ENCODE measurements around the gene AMOT.

Gene AMOT

GRCh38 chrX:112840382-112841113 lies at the start of gene AMOT (continued):
- TF ChIP-seq ZNF791 (tag by site-specific recombination; IDR thresholded peaks at IDR 0.05) (no peak), ZNF843 (tag by site-specific recombination; IDR thresholded peaks at IDR 0.05) (no peak), HOXD13 (CRISPR knock-in tag; IDR thresholded peaks at IDR 0.05; ENCODE audit: borderline replicate concordance) (no peak), HIC1 (tag by site-specific recombination; IDR thresholded peaks at IDR 0.05) (peak; percentile 65), RBAK (tag by site-specific recombination; IDR thresholded peaks at IDR 0.05) (no peak), ELK4 (IDR thresholded peaks at IDR 0.05; ENCODE audit: borderline replicate concordance, low read depth, low read length) (no peak), ZNF639 (tag by site-specific recombination; IDR thresholded peaks at IDR 0.05) (no peak), ZNF23 (tag by site-specific recombination; IDR thresholded peaks at IDR 0.05; ENCODE audit: borderline replicate concordance) (no peak), SALL2 (tag by site-specific recombination; IDR thresholded peaks at IDR 0.05; ENCODE audit: borderline replicate concordance) (no peak), ZNF24 (tag by site-specific recombination; IDR thresholded peaks at IDR 0.05) (no peak), ZNF624 (tag by site-specific recombination; IDR thresholded peaks at IDR 0.05) (no peak), ZNF132 (tag by site-specific recombination; IDR thresholded peaks at IDR 0.05; ENCODE audit: borderline replicate concordance) (no peak), ZNF558 (tag by site-specific recombination; IDR thresholded peaks at IDR 0.05) (no peak), ZNF423 (tag by site-specific recombination; IDR thresholded peaks at IDR 0.05) (no peak), ZNF510 (tag by site-specific recombination; IDR thresholded peaks at IDR 0.05; ENCODE audit: insufficient replicate concordance) (no peak), ZNF544 (tag by site-specific recombination; IDR thresholded peaks at IDR 0.05) (no peak), ZNF248 (tag by site-specific recombination; IDR thresholded peaks at IDR 0.05) (no peak), ZBTB10 (tag by site-specific recombination; IDR thresholded peaks at IDR 0.05) (no peak), ZNF596 (tag by site-specific recombination; IDR thresholded peaks at IDR 0.05) (no peak), ZNF223 (tag by site-specific recombination; IDR thresholded peaks at IDR 0.05) (0 out of 2 replicates have a peak, but pooled peaks have one; percentile 32), ZNF792 (tag by site-specific recombination; IDR thresholded peaks at IDR 0.05) (no peak), REST (tag by site-specific recombination; IDR thresholded peaks at IDR 0.05) (no peak), KLF7 (tag by site-specific recombination; IDR thresholded peaks at IDR 0.05; ENCODE audit: borderline replicate concordance) (peak; percentile 43; the same call in 1 of the 2 replicates), ZNF155 (tag by site-specific recombination; IDR thresholded peaks at IDR 0.05) (no peak), HOXA7 (CRISPR knock-in tag; IDR thresholded peaks at IDR 0.05; ENCODE audit: borderline replicate concordance) (no peak), ZNF157 (tag by site-specific recombination; IDR thresholded peaks at IDR 0.05) (no peak), ZNF433 (tag by site-specific recombination; IDR thresholded peaks at IDR 0.05; ENCODE audit: low read depth) (no peak), ZNF112 (tag by site-specific recombination; IDR thresholded peaks at IDR 0.05) (no peak), ZNF19 (tag by site-specific recombination; IDR thresholded peaks at IDR 0.05; ENCODE audit: low read depth) (no peak), ZNF302 (tag by site-specific recombination; IDR thresholded peaks at IDR 0.05; ENCODE audit: low read depth) (no peak)
